Endothelial cell of umbilical vein (primary cell): ENCODE data around the gene ROPN1.

Experiments used
- CTCF ChIP-seq, 2 donors: IDR thresholded peaks; 1 replicate in 1 of 2; 2 replicates in 1 of 2; pipeline ENCODE4 v1.5.1; 2011; ENCODE audit warnings: low read length in 2 of 2, mild to moderate bottlenecking in 2 of 2, moderate library complexity in 2 of 2, control low read depth in 1 of 2, inconsistent platforms in 1 of 2, low read depth in 1 of 2; ENCODE audit not compliant: insufficient read depth in 1 of 2; ENCODE audit errors: extremely low read depth in 1 of 2
- EZH2 ChIP-seq: IDR thresholded peaks from 2 replicates; pipeline ENCODE4 v1.6.1; 2012; ENCODE audit warnings: borderline replicate concordance, low read depth, mild to moderate bottlenecking, moderate library complexity, low read length, inconsistent platforms; ENCODE audit not compliant: severe bottlenecking
- GATA2 ChIP-seq: IDR thresholded peaks from 2 replicates; pipeline ENCODE4 v1.7.0; 2011; ENCODE audit warnings: low read depth, mild to moderate bottlenecking, moderate library complexity, mixed read lengths, low read length; ENCODE audit not compliant: insufficient read length, insufficient read depth
- MAX ChIP-seq: IDR thresholded peaks from 2 replicates; pipeline ENCODE4 v1.6.1; 2011; ENCODE audit not compliant: insufficient read depth, insufficient read length
- POLR2A ChIP-seq: IDR thresholded peaks from 2 replicates; pipeline ENCODE4 v1.6.1; 2012; ENCODE audit warnings: low read depth, mild to moderate bottlenecking, control low read depth, low read length
- POLR2AphosphoS5 ChIP-seq: IDR thresholded peaks from 2 replicates; pipeline ENCODE4 v1.6.1; 2012; ENCODE audit warnings: low read depth, mild to moderate bottlenecking, control low read depth, low read length, moderate library complexity; ENCODE audit not compliant: insufficient read depth

GRCh38 chr3:124041553-124041952 is 49.6 kb upstream of the ROPN1 start:
- TF ChIP-seq CTCF (IDR thresholded peaks at IDR 0.05; ENCODE audit: extremely low read depth in 1 of 2, insufficient read depth in 1 of 2, low read depth in 1 of 2, low read length in 2 of 2): no peak
- TF ChIP-seq POLR2AphosphoS5: no peak
- no peak for TF ChIP-seq EZH2
- no peak for TF ChIP-seq POLR2A
- TF ChIP-seq MAX: no peak
- TF ChIP-seq GATA2: no peak
